Neuronal stem cell (in vitro differentiated cells): Measurements from ENCODE around the gene ALPK3.

Source experiments
- DNase-seq: peaks from one replicate; pipeline ENCODE4 v3.0.0-alpha.2; 2013; ENCODE audit warnings: low spot score
- H2AFZ ChIP-seq: one replicate; pipeline ENCODE4 v1.6.1; 2013; ENCODE audit warnings: mild to moderate bottlenecking, low read length, inconsistent platforms
- H2AK5ac ChIP-seq: 2 replicates; pipeline ENCODE4 v1.6.1; 2013; ENCODE audit warnings: low read depth, mild to moderate bottlenecking, inconsistent platforms, low read length, moderate library complexity, mixed read lengths
- H2BK120ac ChIP-seq: 2 replicates; pipeline ENCODE4 v1.6.1; 2013; ENCODE audit warnings: low read depth, mild to moderate bottlenecking, inconsistent platforms, low read length, moderate library complexity, mixed read lengths
- H2BK12ac ChIP-seq: one replicate; pipeline ENCODE4 v1.6.1; 2013; ENCODE audit warnings: low read length, inconsistent platforms
- H2BK15ac ChIP-seq: 2 replicates; pipeline ENCODE4 v1.6.1; 2013; ENCODE audit warnings: mild to moderate bottlenecking, low read length, inconsistent platforms, mixed read lengths
- H2BK5ac ChIP-seq: one replicate; pipeline ENCODE4 v1.6.1; 2013; ENCODE audit warnings: inconsistent platforms, mild to moderate bottlenecking, low read length, moderate library complexity
- H3K14ac ChIP-seq: one replicate; pipeline ENCODE4 v1.6.1; 2013; ENCODE audit warnings: low read length, inconsistent platforms
- H3K18ac ChIP-seq: 2 replicates; pipeline ENCODE4 v1.6.1; 2013; ENCODE audit warnings: low read length, inconsistent platforms
- H3K23ac ChIP-seq: 2 replicates; pipeline ENCODE4 v1.6.1; 2013; ENCODE audit warnings: low read depth, mild to moderate bottlenecking, mixed read lengths, low read length, inconsistent platforms; ENCODE audit not compliant: poor library complexity
- H3K27ac ChIP-seq: replicated peaks from 3 replicates; pipeline ENCODE4 v1.5.1; 2013; ENCODE audit warnings: low read length, inconsistent platforms
- H3K27me3 ChIP-seq, 3 experiments: 2 replicates each; pipeline ENCODE4 v1.6.1; 2013; ENCODE audit warnings: low read length in 3 of 3, mild to moderate bottlenecking in 2 of 3, inconsistent platforms in 1 of 3, low read depth in 1 of 3, mixed read lengths in 1 of 3, moderate library complexity in 1 of 3; ENCODE audit not compliant: control insufficient read depth in 3 of 3, insufficient read depth in 3 of 3
- H3K36me3 ChIP-seq, 2 donors: replicated peaks in 1 of 2; 2 replicates each; pipeline ENCODE4 v1.6.1; 2013; ENCODE audit warnings: low read length in 2 of 2; ENCODE audit not compliant: control insufficient read depth in 2 of 2, insufficient read depth in 2 of 2
- H3K4ac ChIP-seq: 2 replicates; pipeline ENCODE4 v1.6.1; 2013; ENCODE audit warnings: inconsistent platforms, mild to moderate bottlenecking, low read length, moderate library complexity
- H3K4me1 ChIP-seq, 2 donors: 1 replicate in 1 of 2; 2 replicates in 1 of 2; pipeline ENCODE4 v1.6.1; 2013; ENCODE audit warnings: low read length in 2 of 2, low read depth in 1 of 2; ENCODE audit not compliant: control insufficient read depth in 2 of 2, insufficient read depth in 1 of 2
- H3K4me2 ChIP-seq: one replicate; pipeline ENCODE4 v1.6.1; 2013; ENCODE audit warnings: mild to moderate bottlenecking, low read length, inconsistent platforms; ENCODE audit not compliant: insufficient read depth, poor library complexity, severe bottlenecking
- H3K4me3 ChIP-seq, 2 donors: 2 replicates each; pipeline ENCODE4 v1.5.1; 2013; ENCODE audit warnings: low read length in 2 of 2, mild to moderate bottlenecking in 2 of 2, inconsistent platforms in 1 of 2, moderate library complexity in 1 of 2
- H3K79me1 ChIP-seq: one replicate; pipeline ENCODE4 v1.6.1; 2013; ENCODE audit warnings: low read depth, mild to moderate bottlenecking, inconsistent platforms, low read length, moderate library complexity
- H3K9ac ChIP-seq: one replicate; pipeline ENCODE4 v1.6.1; 2013; ENCODE audit warnings: mild to moderate bottlenecking, low read depth, low read length, inconsistent platforms; ENCODE audit not compliant: poor library complexity
- H3K9me3 ChIP-seq, 2 donors: replicated peaks in 1 of 2; 2 replicates each; pipeline versions ENCODE3 to v1.6.1; 2013; ENCODE audit warnings: low read length in 2 of 2, mild to moderate bottlenecking in 2 of 2, inconsistent platforms in 1 of 2, low read depth in 1 of 2, mixed read lengths in 1 of 2, moderate library complexity in 1 of 2; ENCODE audit not compliant: control insufficient read depth in 2 of 2, insufficient read depth in 1 of 2
- H4K8ac ChIP-seq: one replicate; pipeline ENCODE4 v1.6.1; 2013; ENCODE audit warnings: low read depth, mild to moderate bottlenecking, inconsistent platforms, low read length, moderate library complexity
- H4K91ac ChIP-seq: one replicate; pipeline ENCODE4 v1.6.1; 2013; ENCODE audit warnings: low read length, low read depth, mild to moderate bottlenecking, inconsistent platforms; ENCODE audit not compliant: poor library complexity
- WGBS, 2 donors: extraction: QIAGEN DNeasy Blood & Tissue Kit; methylation state at CpG; one replicate each; pipeline ENCODE4 v1.1.7; 2013; ENCODE audit warnings: missing lambda C conversion rate in 2 of 2, mixed read lengths in 1 of 2; ENCODE audit not compliant: insufficient read length in 2 of 2, insufficient replicate concordance in 1 of 2; ENCODE audit errors: extremely low coverage in 2 of 2; 5-methylcytosine and 5-hydroxymethylcytosine counted together

Gene ALPK3

GRCh38 chr15:84781495-84781894 lies 35.7 kb upstream of the ALPK3 start:
- Histone ChIP-seq H3K79me1 (no peaks in the 10 kb centered on the region), H3K18ac (no peak overlapping the region), H2AK5ac (no peak overlapping the region), H3K4me2 (no peak overlapping the region), H2BK12ac (no peak overlapping the region), H3K27ac (no peak overlapping the region), H3K23ac (no peak overlapping the region), H2BK120ac (no peak overlapping the region), H3K36me3 (peaks cover 24 to 75% of the 10 kb centered on the region in 2 donors), H2BK15ac (no peak overlapping the region), H3K9ac (no peak overlapping the region), H3K4ac (no peak overlapping the region), H2BK5ac (no peak overlapping the region), H3K27me3 (no peaks in the 10 kb centered on the region), H4K91ac (no peak overlapping the region), H3K9me3 (no peaks in the 10 kb centered on the region), H3K4me1 (no peaks in the 10 kb centered on the region), H3K4me3 (no peak overlapping the region), H3K14ac (no peak overlapping the region), H2AFZ (no peak overlapping the region), H4K8ac (no peak overlapping the region)
- WGBS, 2 donors = no CpG with 5 or more reads among the region's 1 CpG
- no peak for DNase-seq

- H3K27ac ChIP-seq = no peak overlapping the region
- no peak overlapping the region for H4K91ac ChIP-seq
- no peak overlapping the region for H2BK5ac ChIP-seq
- no peak overlapping the region for H2BK12ac ChIP-seq
- H3K79me1 ChIP-seq = no peaks in the 10 kb centered on the region
- DNase-seq = no peak
- H3K36me3 ChIP-seq = peaks cover 24 to 79% of the 10 kb centered on the region in 2 donors
- no peak overlapping the region for H3K14ac ChIP-seq
- no peak overlapping the region for H3K4me3 ChIP-seq
- H2BK120ac ChIP-seq = no peak overlapping the region
- H2AFZ ChIP-seq = no peak overlapping the region
- no peak overlapping the region for H3K23ac ChIP-seq
- H2AK5ac ChIP-seq = no peak overlapping the region
- H3K27me3 ChIP-seq = no peaks in the 10 kb centered on the region
- H4K8ac ChIP-seq = no peak overlapping the region
- no peaks in the 10 kb centered on the region for H3K4me1 ChIP-seq
- H2BK15ac ChIP-seq = no peak overlapping the region
- no peak overlapping the region for H3K18ac ChIP-seq
- no peak overlapping the region for H3K9ac ChIP-seq
- no peak overlapping the region for H3K4ac ChIP-seq
- H3K4me2 ChIP-seq = no peak overlapping the region
- no peaks in the 10 kb centered on the region for H3K9me3 ChIP-seq
Measured at GRCh38 chr15:84782346-84782745, 34.8 kb upstream of the ALPK3 start.

DNA sequence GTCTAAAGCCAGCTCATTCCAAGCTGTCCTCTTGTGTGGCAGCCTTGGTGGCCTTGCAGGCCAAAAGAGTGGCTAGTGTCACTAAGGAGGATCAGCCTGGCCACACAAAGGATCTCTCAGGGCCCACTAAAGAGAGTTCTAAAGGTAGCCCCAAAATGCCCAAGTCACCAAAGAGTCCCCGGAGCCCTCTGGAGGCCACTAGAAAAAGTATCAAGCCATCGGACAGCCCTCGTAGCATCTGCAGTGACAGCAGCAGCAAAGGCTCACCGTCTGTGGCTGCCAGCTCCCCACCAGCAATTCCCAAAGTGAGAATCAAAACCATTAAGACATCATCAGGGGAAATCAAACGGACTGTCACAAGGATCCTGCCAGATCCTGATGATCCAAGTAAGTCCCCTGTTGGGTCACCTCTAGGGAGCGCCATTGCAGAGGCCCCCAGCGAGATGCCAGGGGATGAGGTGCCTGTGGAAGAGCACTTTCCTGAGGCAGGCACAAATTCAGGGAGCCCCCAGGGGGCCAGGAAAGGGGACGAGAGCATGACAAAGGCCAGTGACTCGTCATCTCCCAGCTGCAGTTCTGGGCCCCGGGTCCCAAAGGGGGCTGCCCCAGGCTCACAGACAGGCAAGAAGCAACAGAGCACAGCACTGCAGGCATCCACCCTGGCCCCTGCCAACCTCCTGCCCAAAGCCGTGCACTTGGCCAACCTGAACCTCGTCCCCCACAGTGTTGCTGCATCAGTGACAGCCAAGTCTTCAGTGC lies 33.5 kb upstream of the ALPK3 start:
- H2AFZ ChIP-seq = no peak overlapping the region
- no peak overlapping the region for H2BK5ac ChIP-seq
- H2AK5ac ChIP-seq = no peak overlapping the region
- H3K27me3 ChIP-seq = no peaks in the 10 kb centered on the region
- no peak overlapping the region for H3K14ac ChIP-seq
- no peak overlapping the region for H4K8ac ChIP-seq
- no peak overlapping the region for H3K4ac ChIP-seq
- H3K4me3 ChIP-seq = no peak overlapping the region
- H2BK15ac ChIP-seq = no peak overlapping the region
- H2BK120ac ChIP-seq = no peak overlapping the region
- no CpG with 5 or more reads among the region's 12 CpGs for WGBS, 2 donors
- peak overlapping the region; percentile 69 for H3K23ac ChIP-seq
- no peaks in the 10 kb centered on the region for H3K9me3 ChIP-seq
- H4K91ac ChIP-seq = no peak overlapping the region
- no peaks in the 10 kb centered on the region for H3K4me1 ChIP-seq
- H3K36me3 ChIP-seq = peaks cover 24 to 74% of the 10 kb centered on the region in 2 donors
- H3K4me2 ChIP-seq = no peak overlapping the region
- no peak overlapping the region for H2BK12ac ChIP-seq
- no peak overlapping the region for H3K27ac ChIP-seq
- no peak for DNase-seq
- no peak overlapping the region for H3K9ac ChIP-seq
- no peaks in the 10 kb centered on the region for H3K79me1 ChIP-seq
- no peak overlapping the region for H3K18ac ChIP-seq

GRCh38 chr15:84784262-84784661 lies 32.9 kb upstream of the ALPK3 start:
- H3K79me1 ChIP-seq = no peaks in the 10 kb centered on the region
- H3K14ac ChIP-seq = no peak overlapping the region
- no peak overlapping the region for H3K9ac ChIP-seq
- peaks cover 0 to under 1% of the 10 kb centered on the region in 2 donors for H3K4me1 ChIP-seq
- H3K27ac ChIP-seq = no peak overlapping the region
- no peak for DNase-seq
- no peak overlapping the region for H2AFZ ChIP-seq
- H3K4me2 ChIP-seq = no peak overlapping the region
- peak overlapping the region; percentile 69 for H3K23ac ChIP-seq
- no peak overlapping the region for H2BK5ac ChIP-seq
- no peaks in the 10 kb centered on the region for H3K27me3 ChIP-seq
- no peak overlapping the region for H4K8ac ChIP-seq
- H2BK120ac ChIP-seq = no peak overlapping the region
- no peak overlapping the region for H2BK12ac ChIP-seq
- no peak overlapping the region for H3K18ac ChIP-seq
- H3K4ac ChIP-seq = no peak overlapping the region
- no peaks in the 10 kb centered on the region for H3K9me3 ChIP-seq
- H2AK5ac ChIP-seq = no peak overlapping the region
- no peak overlapping the region for H2BK15ac ChIP-seq
- no peak overlapping the region for H4K91ac ChIP-seq
- no peak overlapping the region for H3K4me3 ChIP-seq
- H3K36me3 ChIP-seq = peaks cover 24 to 75% of the 10 kb centered on the region in 2 donors
- WGBS, 2 donors = no CpG with 5 or more reads among the region's 17 CpGs
